Hepatocyte (in vitro differentiated cells): ENCODE measurements around the gene SCNN1B. TPM values are rescaled to one million over a fixed set of nuclear protein-coding genes. Genes with fewer than 3 reads are reported as not detected.

Source experiments
- DNase-seq: peaks from one replicate; pipeline ENCODE4 v3.0.0-alpha.2; 2016; ENCODE audit warnings: low spot score
- H2AFZ ChIP-seq: fragments of 200-600 bp; sonication (generic); 2 replicates; pipeline ENCODE4 v1.6.0; 2016; ENCODE audit warnings: antibody characterized with exemption, mild to moderate bottlenecking
- H3K27ac ChIP-seq: fragments of 200-600 bp; sonication (generic); 2 replicates; pipeline ENCODE4 v1.5.1; 2016; ENCODE audit warnings: mild to moderate bottlenecking
- H3K27me3 ChIP-seq: fragments of 200-600 bp; sonication (generic); 2 replicates; pipeline ENCODE4 v1.6.1; 2016
- H3K36me3 ChIP-seq: fragments of 200-600 bp; sonication (generic); replicated peaks from 2 replicates; pipeline ENCODE4 v1.5.1; 2016; ENCODE audit warnings: low read depth; ENCODE audit not compliant: insufficient read depth
- H3K4me1 ChIP-seq: fragments of 200-600 bp; sonication (generic); 2 replicates; pipeline ENCODE4 v1.5.1; 2016; ENCODE audit warnings: mild to moderate bottlenecking, moderate library complexity; ENCODE audit not compliant: insufficient read depth
- H3K4me2 ChIP-seq: fragments of 200-600 bp; sonication (generic); 2 replicates; pipeline ENCODE4 v1.6.0; 2016
- H3K4me3 ChIP-seq: fragments of 200-600 bp; sonication (generic); 2 replicates; pipeline ENCODE4 v1.5.1; 2016; ENCODE audit warnings: mild to moderate bottlenecking
- H3K79me2 ChIP-seq: fragments of 200-600 bp; sonication (generic); 2 replicates; pipeline ENCODE4 v1.6.0; 2017; ENCODE audit warnings: mild to moderate bottlenecking
- H3K9me2 ChIP-seq: fragments of 200-600 bp; sonication (generic); replicated peaks from 2 replicates; pipeline ENCODE4 v1.6.0; 2017; ENCODE audit warnings: mild to moderate bottlenecking; ENCODE audit not compliant: insufficient read depth
- H3K9me3 ChIP-seq: fragments of 200-600 bp; sonication (generic); 2 replicates; pipeline ENCODE4 v1.5.1; 2016; ENCODE audit warnings: low read depth, mild to moderate bottlenecking
- H4K20me1 ChIP-seq: fragments of 200-600 bp; sonication (generic); 2 replicates; pipeline ENCODE4 v1.6.0; 2016; ENCODE audit warnings: mild to moderate bottlenecking; ENCODE audit not compliant: insufficient read depth, poor library complexity, severe bottlenecking
- EZH2 ChIP-seq: fragments of 200-600 bp; sonication (generic); IDR thresholded peaks from 2 replicates; pipeline ENCODE4 v1.6.1; 2016; ENCODE audit warnings: antibody characterized with exemption, mild to moderate bottlenecking, borderline replicate concordance
- EZH2phosphoT487 ChIP-seq: fragments of 200-600 bp; sonication (generic); IDR thresholded peaks from one replicate; pipeline ENCODE4 v1.6.1; 2018; ENCODE audit warnings: antibody characterized with exemption, mild to moderate bottlenecking, low read depth, moderate library complexity; ENCODE audit not compliant: unreplicated experiment, severe bottlenecking
- WGBS: methylation state at CpG from one replicate; pipeline ENCODE4 v1.1.6; 2016; ENCODE audit warnings: low lambda C conversion rate; ENCODE audit errors: missing lambda C conversion rate; 5-methylcytosine and 5-hydroxymethylcytosine counted together
- polyA plus RNA-seq: library from polyadenylated mRNA; unstranded; fragments of >200 nt; fragmentation: Nextera tagmentation; extraction: Ambion mirVana; gene quantifications from 2 replicates; pipeline ENCODE4 v1.2.1, GENCODE V29; 2016
- total RNA-seq: library from RNA; depleted of rRNA; stranded (reverse); fragments of >200 nt; gene quantifications from 2 replicates; pipeline ENCODE4 v1.2.3, GENCODE V29; 2014

The SCNN1B gene
- total and polyA plus RNA-seq, 2 experiments from 2014 or later = 0.23 to 0.85 TPM

DNA sequence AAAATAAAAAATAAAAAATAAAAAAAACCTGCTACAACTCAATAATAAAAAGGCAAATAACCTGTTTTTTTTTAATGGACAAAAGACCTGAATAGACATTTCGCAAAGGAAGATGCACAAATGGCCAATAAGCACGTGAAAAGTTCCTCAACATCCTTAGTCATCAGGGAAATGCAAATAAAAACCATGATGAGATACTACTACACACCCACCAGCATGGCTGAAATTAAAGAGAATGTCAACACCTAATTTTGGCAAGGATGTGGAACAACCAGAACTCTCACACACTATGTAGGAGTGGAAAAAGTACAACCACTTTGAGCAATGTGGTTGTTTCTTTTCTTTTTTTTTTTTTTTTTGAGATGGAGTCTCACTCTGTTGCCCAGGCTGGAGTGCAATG is 126.2 kb downstream of the SCNN1B start:
- 90% methylated on average over 2 of the region's 2 CpGs for WGBS
- Histone ChIP-seq H3K27ac (no peak overlapping the region), H3K4me1 (peaks cover 2% of the 10 kb centered on the region), H3K27me3 (no peaks in the 10 kb centered on the region), H3K36me3 (peaks cover 5% of the 10 kb centered on the region), H3K79me2 (no peaks in the 10 kb centered on the region), H3K4me2 (no peak overlapping the region), H4K20me1 (no peaks in the 10 kb centered on the region), H3K4me3 (no peak overlapping the region), H3K9me3 (no peaks in the 10 kb centered on the region), H3K9me2 (no peaks in the 10 kb centered on the region), H2AFZ (no peak overlapping the region)
- no peak for TF ChIP-seq EZH2phosphoT487
- no peak for TF ChIP-seq EZH2
- no peak for DNase-seq

Other genes with a start within 250 kb of the SCNN1B start
- 5.7 and 6.4 TPM in 2 replicates for gene USP31, start 152.8 kb upstream of the SCNN1B start, total RNA-seq
- 2.1 and 3.3 TPM in 2 replicates for gene USP31, start 152.8 kb upstream of the SCNN1B start, polyA plus RNA-seq
- 0.08 and 0.23 TPM in 2 replicates for gene SCNN1G, start 119.6 kb upstream of the SCNN1B start, total RNA-seq
- 0.23 and 0.69 TPM in 2 replicates for gene SCNN1G, start 119.6 kb upstream of the SCNN1B start, polyA plus RNA-seq
- gene COG7, start 150.9 kb downstream of the SCNN1B start, total RNA-seq = 11.8 and 15.4 TPM in 2 replicates
- 13.5 and 14.7 TPM in 2 replicates for gene COG7, start 150.9 kb downstream of the SCNN1B start, polyA plus RNA-seq
- gene GGA2, start 208.2 kb downstream of the SCNN1B start, total RNA-seq = 42.4 and 56.4 TPM in 2 replicates
- gene GGA2, start 208.2 kb downstream of the SCNN1B start, polyA plus RNA-seq = 73.1 and 76.6 TPM in 2 replicates